Glomerular visceral epithelial cell (primary cell): ENCODE results near the gene HDDC3.
A peak's percentile ranks its signal among the peaks of the same experiment; 100 is the strongest.

Source experiments
- DNase-seq: peaks from one replicate; pipeline ENCODE4 v3.0.0-alpha.2; 2016; ENCODE audit errors: extremely low spot score

HDDC3 gene

GRCh38 chr15:90931828-90932659 lies at the start of gene HDDC3:
TSS of gene HDDC3 (minus strand) at chr15:90932549. CDS start at chr15:90932540, 9 bp downstream.
- peak; percentile 86 for DNase-seq

DNA sequence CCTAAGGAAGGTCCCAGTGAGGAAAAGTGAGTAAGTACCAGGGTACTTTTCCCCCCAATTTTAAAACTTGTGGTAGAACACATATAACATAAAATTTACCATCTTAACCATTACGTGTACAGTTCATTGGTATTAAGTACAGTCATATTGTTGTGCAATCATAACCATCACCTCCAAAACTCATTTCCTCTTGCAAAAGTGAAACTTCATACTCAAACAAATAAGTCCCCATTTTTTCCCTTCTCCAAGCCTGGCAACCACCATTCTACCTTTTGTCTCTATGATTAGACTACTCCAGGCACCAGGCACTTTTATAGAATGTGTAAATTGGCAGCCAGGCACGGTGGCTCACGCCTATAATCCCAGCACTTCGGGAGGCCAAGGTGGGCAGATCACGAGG lies 49.8 kb upstream of the HDDC3 start:
- DNase-seq, result no peak

DNA sequence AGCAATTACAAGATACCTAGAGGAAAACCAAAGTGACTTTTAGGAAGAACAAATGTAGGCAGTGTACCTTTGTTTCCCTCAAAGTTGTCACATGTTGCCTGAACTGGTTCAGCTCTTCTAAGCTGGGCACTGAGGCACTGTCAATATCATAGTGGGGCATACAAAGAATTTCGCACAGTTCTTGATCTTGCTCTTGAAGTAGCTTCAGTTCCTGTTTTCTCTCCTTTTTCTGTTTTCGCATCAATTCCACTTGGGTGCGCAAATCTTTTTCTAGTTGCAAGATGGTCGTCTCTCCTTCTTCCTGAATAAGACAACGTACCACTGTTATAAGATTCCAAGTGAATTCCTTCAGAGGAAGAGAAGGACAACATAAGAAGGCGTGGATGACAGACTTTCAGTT lies 49.3 kb upstream of the HDDC3 start:
- no peak for DNase-seq

- no peak for DNase-seq
Measured at GRCh38 chr15:90979582-90979981, 47.2 kb upstream of the HDDC3 start.

GRCh38 chr15:90974216-90974615 lies 41.9 kb upstream of the HDDC3 start:
- no peak for DNase-seq

DNA sequence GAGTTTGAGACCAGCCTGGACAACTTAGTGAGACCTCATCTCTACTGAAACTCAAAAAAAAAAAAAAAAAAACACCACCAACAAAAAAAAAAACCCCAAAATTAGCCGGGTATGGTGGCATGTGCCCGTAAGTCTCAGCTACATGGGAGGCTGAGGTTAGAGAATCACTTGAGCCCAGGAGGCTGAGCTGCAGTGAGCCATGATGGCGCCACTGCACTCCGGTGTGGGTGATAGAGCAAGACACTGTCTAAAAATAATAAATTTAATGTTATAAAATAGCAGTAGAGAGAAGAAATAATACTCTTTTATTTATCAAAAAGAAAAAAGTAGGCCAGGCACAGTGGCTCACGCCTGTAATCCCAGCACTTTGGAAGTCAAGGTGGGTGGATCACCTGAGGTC lies 39.8 kb upstream of the HDDC3 start:
- DNase-seq, result no peak

DNA sequence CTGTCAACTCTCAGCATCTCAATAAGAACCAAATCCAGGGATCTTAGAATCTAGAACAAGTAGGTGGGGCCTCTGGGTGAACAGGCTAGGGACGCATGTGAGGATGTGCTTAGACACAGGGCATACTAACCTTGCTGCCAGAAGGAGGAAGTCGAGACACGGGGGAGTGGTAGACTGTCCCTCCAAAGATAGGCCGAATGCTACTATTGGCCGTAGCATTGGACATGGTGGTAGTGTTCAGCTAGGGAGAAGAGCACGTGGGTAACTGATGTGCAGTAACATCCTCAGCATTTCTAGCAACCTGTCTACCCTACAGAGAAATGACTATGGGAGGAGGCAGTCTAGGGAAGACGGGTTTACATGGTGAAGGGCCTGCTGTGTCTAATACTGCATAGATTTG lies 37.9 kb upstream of the HDDC3 start:
- no peak for DNase-seq

GRCh38 chr15:90968434-90968833 lies 36.1 kb upstream of the HDDC3 start:
- DNase-seq, result no peak

- no peak for DNase-seq
Measured at GRCh38 chr15:90967206-90967605, 34.9 kb upstream of the HDDC3 start.

GRCh38 chr15:90966262-90966661 lies 33.9 kb upstream of the HDDC3 start:
- no peak for DNase-seq

GRCh38 chr15:90962021-90962420 lies 29.7 kb upstream of the HDDC3 start:
- DNase-seq, result no peak

DNA sequence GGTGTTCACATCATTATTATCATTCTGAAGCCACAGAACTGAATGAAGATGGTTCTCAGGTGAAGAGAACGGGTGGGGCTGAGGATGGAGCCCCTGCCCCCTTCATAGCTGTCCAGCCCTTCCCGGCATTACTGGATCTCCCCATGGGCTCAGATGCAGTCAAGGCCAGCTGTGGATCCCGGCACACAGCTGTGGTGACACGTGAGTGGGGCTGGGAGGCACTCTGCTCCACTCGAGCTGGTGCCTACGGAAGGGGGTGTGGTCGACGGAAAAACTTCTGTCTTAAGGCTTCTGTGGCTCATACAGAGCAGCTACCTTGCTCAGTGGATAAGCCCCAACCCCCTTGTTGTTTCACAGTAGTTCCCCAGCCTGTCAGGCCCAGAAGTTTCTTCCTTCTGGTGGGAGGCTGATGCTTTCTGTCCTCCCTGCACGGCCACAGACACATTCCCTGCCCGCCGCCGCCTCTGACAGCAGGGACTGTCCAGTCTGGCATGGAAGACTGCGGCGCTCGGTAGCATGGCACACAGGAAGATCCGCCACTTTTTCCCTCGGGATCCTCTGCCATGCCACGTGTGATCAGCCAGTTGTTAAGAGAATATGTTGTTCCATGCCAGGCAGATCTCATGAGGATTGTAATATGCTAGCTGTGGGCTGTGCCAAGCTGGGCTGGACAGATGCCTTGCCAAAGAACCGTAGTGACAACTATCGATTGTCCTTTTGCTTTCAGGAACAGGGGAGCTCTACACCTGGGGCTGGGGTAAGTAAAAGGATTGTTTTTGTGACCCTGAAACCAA lies 28.1 kb upstream of the HDDC3 start:
- DNase-seq, result no peak

DNA sequence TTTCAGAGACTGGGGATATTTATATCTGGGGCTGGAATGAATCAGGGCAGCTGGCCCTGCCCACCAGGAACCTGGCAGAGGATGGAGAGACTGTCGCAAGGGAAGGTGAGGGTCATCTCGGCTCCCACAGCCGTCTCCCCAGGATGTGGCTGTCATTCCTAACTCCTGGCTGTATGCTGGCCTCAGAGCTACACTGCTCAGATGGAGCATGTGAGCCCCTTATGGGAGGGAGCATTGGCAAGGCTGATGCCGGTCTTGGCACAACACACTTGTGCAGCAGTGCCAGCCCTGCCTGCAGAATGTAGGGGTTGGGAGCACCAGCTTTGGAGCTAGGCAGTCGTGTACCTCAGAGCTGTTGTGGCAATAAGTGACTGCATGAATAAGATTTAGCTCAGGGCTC lies 27.5 kb upstream of the HDDC3 start:
- no peak for DNase-seq

DNA sequence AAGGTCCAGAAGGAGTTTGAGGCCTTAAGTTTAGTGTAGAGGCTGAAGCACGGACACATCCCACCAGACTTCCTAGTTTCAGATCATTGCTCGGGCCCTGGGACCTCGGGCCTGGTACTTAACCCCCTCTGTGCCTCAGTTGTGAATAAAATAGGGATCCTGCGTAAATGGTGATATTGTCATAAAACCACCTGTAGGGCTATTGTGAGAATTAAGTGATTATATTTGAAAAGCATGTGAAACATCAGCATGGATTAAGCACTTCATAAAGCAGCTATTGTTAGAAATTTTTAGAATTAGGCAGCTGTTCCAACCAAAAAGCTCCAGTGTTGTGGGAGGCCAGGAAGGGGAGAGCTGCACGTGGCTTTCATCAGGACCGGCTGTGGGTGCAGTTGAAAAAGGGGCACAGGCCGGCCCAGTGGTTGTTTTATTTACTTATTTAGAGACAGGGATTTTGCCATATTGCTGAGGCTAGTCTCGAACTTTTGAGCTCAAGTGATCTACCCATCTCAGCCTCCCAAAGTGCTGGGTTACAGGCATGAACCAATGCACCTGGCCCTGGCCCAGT lies 26.8 kb upstream of the HDDC3 start:
- no peak for DNase-seq

- DNase-seq, result no peak
Measured at GRCh38 chr15:90957791-90958190, 25.4 kb upstream of the HDDC3 start.

DNA sequence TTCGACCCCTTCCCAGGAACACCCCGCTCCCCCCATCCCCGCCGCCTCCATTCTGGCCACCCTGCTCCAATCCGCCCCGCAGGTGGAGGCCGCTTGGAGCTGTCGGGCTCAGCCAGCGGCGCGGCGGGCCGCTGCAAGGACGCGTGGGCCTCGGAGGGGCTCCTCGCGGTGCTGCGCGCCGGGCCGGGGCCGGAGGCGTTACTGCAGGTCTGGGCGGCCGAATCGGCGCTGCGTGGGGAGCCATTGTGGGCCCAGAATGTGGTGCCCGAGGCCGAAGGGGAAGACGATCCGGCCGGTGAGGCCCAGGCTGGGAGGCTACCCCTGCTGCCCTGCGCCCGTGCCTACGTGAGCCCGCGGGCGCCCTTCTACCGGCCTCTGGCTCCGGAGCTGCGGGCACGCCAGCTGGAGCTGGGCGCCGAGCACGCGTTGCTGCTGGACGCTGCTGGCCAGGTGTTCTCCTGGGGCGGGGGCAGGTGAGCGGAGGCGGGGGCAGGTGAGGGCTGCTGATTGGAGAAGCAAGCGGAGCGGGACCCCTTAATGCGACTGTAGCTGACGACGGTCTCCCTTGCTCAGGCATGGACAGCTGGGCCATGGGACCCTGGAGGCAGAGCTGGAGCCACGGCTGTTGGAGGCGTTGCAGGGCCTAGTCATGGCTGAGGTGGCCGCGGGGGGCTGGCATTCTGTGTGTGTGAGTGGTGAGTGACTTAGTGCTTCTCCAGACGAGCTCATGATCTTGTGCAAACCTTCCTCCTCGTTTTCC lies 24.9 kb upstream of the HDDC3 start:
- no peak for DNase-seq

- DNase-seq, result peak; percentile 79
Measured at GRCh38 chr15:90956274-90957030, 24.1 kb upstream of the HDDC3 start.

GRCh38 chr15:90955624-90956273 lies 23.4 kb upstream of the HDDC3 start:
- no peak for DNase-seq

DNA sequence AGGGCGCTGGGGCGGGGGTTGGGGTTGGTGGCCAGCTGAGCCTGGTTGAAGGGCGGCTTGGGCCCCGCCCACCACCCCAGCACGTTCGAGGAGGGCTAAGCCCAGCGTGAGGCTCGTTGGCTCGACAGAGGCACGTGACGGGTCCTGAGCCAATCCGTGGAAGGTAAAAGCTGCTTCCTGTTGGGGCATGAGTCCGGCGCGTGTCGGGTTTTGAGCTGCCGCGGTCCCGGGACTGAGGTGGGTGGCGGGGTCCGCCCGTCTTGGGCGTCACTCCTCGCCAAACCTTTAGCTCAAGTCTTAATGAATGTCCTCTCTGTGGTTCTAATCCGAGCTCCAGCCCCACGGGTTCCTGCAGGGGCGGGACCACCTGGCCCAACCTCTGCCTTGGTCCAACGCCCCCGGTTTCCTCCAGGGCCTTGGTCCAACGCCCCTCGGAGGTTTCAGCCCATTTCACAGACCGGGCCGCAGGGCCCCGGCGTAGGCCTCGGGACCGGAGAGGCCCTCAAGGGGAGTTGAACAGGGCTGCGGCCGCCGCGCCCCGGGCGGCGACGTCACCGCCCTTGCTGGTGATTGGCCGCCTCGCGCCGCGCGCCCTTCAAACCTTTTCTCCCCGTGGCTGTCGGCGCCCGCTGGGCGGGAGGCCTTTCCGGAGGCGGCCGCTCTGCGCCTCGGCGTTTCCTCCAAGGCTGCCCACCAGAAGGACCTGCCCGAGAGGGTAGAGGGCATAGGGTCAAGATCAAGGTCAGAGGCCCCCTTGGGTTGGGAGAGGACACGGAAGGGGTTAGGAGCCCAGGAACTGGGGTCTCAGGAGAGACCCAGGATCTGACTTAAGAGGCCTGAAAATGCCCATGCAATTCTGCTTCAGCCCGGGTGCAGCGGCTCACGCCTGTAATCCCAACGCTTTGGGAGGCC lies 22.6 kb upstream of the HDDC3 start, which contains the start of gene RCCD1:
RCCD1 (plus strand) TSS at position 173 of the 912 bp plus-strand sequence. CDS start 1,851 bp downstream, outside the sequence.
- peak; percentile 84 for DNase-seq
